Measurements from ENCODE around the gene EEFSEC. TPM values are rescaled to one million over a fixed set of nuclear protein-coding genes. Genes with fewer than 3 reads are reported as not detected.

Gene EEFSEC
- total RNA-seq, 1 experiment from 2014 or later = 9.5 TPM

- peaks cover 4% of the 10 kb centered on the region; the same call in 1 of the 2 replicates for H3K4me1 ChIP-seq (ENCODE audit: insufficient read depth, low read length)
- no peak overlapping the region for H2AFZ ChIP-seq (ENCODE audit: low read length)
- H2BK20ac ChIP-seq (ENCODE audit: low read depth, low read length, poor library complexity, severe bottlenecking) = no peak overlapping the region
- no peak overlapping the region for H3K9ac ChIP-seq (ENCODE audit: extremely low read depth, insufficient read length, low read length)
- peak overlapping the region in 1 of 2 experiments; percentile 9; a peak in 1 of 5 replicates for H3K4me3 Mint-ChIP-seq
- no peak for TF ChIP-seq CTCF (conservative IDR thresholded peaks at IDR 0.05)
- H2BK5ac ChIP-seq (ENCODE audit: insufficient read length, low read length) = no peak overlapping the region
- H2BK120ac ChIP-seq (ENCODE audit: low read depth, low read length, poor library complexity, severe bottlenecking) = no peak overlapping the region
- peaks cover 43 to 50% of the 10 kb centered on the region in 2 experiments for H3K4me1 Mint-ChIP-seq
- H4K8ac ChIP-seq (replicated peaks; ENCODE audit: insufficient read length, low read depth, low read length) = no peak overlapping the region
- no peaks in the 10 kb centered on the region for H3K36me3 Mint-ChIP-seq (ENCODE audit: insufficient read depth in 1 of 3, low read depth in 3 of 3)
- H3K79me2 ChIP-seq (ENCODE audit: insufficient read depth, low read length) = no peaks in the 10 kb centered on the region
- no peak overlapping the region for H3K27ac ChIP-seq (ENCODE audit: insufficient read length, low read depth, low read length)
- H3K27me3 Mint-ChIP-seq (ENCODE audit: low read depth) = no peaks in the 10 kb centered on the region
- no peak overlapping the region for H3K4me2 ChIP-seq (ENCODE audit: insufficient read depth, insufficient read length, low read length)
- H3K9me3 Mint-ChIP-seq = no peaks in the 10 kb centered on the region
- no peaks in the 10 kb centered on the region for H3K9me3 ChIP-seq (ENCODE audit: control insufficient read depth, low read depth, low read length)
- no peaks in the 10 kb centered on the region for H3K23me2 ChIP-seq (ENCODE audit: insufficient read length, low read depth, low read length, poor library complexity, severe bottlenecking)
- H3K14ac ChIP-seq (ENCODE audit: insufficient read depth, low read length) = no peak overlapping the region
- no peaks in the 10 kb centered on the region for H3K79me1 ChIP-seq (ENCODE audit: insufficient read depth, low read depth, low read length, poor library complexity, severe bottlenecking)
- H2AK5ac ChIP-seq (ENCODE audit: insufficient read length, low read length) = no peak overlapping the region
- H3K27me3 ChIP-seq (ENCODE audit: insufficient read depth, low read length) = no peaks in the 10 kb centered on the region
- no peak overlapping the region for H3T11ph ChIP-seq (ENCODE audit: low read length)
- WGBS (ENCODE audit: extremely low coverage, insufficient read length, low lambda C conversion rate) = no CpG with 5 or more reads among the region's 7 CpGs
- H4K20me1 ChIP-seq (ENCODE audit: control insufficient read depth, insufficient read depth, insufficient read length) = no peaks in the 10 kb centered on the region
- H3K4ac ChIP-seq (ENCODE audit: low read depth, low read length) = no peak overlapping the region
- no peak overlapping the region for H2BK12ac ChIP-seq (ENCODE audit: insufficient read length, low read depth, low read length)
- no peak overlapping the region for H3K23ac ChIP-seq (ENCODE audit: insufficient read length, low read depth, low read length)
- peak overlapping the region in 2 of 3 experiments; percentile 7 to 73; a peak in 1 of 7 replicates for H3K27ac Mint-ChIP-seq
- no peak overlapping the region for H4K91ac ChIP-seq (ENCODE audit: insufficient read length, low read depth, low read length)
- H2BK15ac ChIP-seq (ENCODE audit: low read depth, low read length) = no peak overlapping the region
- no peak overlapping the region for H3K18ac ChIP-seq (ENCODE audit: insufficient read length, low read depth, low read length)
- H4K5ac ChIP-seq (ENCODE audit: insufficient read length, low read depth, low read length) = no peak overlapping the region
- no peak for DNase-seq
- H3K56ac ChIP-seq (ENCODE audit: insufficient read length, low read depth, low read length) = no peak overlapping the region
These were observed 26.2 kb downstream of the EEFSEC start for GRCh38 chr3:128179484-128179819.
